HTERT RPE-1 (cell line): ENCODE data around the gene C12orf75.

Experiments
- in situ Hi-C: fragments of 300-500 bp; cut with MboI; formaldehyde crosslinking; loops from 4 replicates; pipeline ENCODE4 v1.14.3; 2020; ENCODE audit warnings: low sequenced_read_pairs

The C12orf75 gene

DNA sequence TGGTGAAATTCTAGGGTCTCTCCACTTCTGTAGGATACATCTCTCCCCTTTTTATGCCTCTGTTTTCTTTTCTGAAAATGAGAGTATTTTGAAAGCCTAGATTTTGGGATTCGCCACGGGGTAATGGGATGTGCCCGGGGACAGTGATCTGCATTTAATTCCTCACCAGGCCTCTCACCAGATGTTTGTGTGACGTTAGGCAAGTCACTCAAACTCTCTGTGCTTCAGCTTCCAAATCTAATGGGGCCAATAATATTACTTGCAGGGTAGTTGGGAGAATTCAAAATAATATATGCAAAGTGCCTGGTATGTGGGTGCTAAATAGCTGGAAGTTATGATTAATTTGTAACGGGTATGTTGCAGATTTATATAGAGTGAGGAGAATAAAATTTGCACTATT lies 78.8 kb downstream of the C12orf75 start:
- in situ Hi-C loops = no loop called here

DNA sequence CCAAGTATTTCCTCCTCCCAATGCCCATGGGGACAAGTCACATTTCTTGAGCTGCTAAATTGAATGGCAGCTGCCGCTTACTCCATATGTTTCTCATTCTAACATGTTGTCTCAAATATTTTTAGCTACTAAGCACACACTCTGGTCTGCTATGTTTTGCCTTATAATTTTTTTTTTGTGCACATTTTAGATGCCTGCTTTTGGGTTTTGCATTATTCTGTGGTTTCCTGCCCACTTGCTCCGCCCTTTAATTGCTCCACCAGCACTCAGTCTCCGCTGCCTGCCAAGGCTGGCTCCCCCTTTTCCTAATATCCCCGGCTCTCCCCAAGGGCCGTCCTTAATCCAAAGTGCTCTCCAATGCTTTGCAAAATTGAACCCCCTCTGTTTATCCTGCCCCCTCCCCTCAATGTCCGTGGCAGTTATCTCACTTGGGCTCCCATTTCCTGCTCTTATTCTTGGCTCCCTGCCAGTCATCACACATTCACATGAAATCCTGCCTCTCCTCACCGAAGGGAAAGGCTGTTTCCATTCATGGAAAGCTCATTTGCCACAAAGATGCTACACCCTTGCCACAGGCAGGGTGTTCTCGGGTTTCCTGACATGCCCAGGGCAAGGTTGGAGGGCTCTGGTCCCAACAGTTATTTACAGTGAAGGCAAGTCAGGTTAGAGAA lies 79.4 kb downstream of the C12orf75 start:
- in situ Hi-C loops = no loop called here

DNA sequence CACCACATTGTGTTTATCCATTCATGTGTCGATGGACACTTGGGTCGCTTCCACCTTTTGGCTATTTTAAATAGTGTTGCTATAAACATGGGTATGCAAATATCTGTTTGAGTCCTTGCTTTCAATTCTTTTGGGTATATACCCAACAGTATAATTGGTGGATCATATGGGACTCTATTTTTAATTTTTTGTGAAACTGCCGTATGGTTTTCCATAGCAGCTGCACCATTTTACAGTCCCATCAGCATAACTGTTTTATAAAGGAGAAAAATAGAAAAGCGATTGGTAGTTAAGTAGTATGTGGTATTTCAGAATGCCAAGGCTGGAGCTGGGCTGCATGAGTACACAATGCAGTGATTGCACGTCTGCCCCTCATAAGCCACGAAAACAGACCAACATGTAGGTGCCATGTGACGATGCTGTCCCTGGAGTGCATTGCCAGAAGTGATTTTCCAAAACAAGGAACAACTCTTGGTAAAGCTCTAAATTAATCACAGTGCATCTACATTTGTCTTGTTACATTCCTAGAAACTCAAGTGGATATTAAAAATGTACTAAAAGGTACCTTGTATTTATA lies 83.5 kb downstream of the C12orf75 start:
- in situ Hi-C loops = no loop called here

DNA sequence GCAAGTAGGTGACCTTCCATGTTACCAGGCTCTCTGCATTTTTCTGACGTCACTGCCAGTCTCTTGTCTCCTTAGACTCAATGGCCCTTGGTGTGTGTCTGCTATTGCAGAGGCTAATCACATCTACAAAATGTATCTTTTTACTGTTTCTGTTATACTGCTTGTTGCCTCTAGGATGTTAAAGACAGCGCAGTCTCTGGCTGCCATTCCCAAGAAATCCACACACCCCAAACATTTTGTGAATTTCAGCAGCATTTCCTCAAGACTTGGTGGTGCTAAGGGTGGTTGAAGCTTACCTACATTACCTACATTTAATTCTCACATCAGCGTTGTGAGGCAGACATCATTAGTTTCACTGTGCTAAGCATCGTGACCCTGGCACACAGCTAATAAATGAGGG lies 87.2 kb downstream of the C12orf75 start:
- in situ Hi-C loops = no loop called here

DNA sequence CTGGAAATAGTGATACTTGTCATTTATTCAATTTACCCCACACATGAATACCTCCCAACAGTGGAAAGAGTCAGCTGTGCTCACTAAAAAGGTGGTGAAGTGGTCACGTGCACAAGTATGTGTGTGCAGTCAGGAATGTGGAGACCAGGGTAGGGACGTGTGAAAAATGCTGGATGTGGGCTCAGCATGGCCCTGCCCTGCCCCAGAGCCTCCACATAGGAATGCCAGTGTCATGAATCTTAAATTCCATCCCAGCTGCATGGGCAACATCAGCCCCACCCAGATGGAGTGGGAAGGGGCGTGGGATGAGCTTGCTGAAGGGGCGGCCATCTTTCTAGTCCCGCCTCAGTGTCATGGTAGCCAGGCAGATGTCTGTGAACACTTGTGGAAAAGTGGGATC lies 87.7 kb downstream of the C12orf75 start:
- in situ Hi-C loops = no loop called here

DNA sequence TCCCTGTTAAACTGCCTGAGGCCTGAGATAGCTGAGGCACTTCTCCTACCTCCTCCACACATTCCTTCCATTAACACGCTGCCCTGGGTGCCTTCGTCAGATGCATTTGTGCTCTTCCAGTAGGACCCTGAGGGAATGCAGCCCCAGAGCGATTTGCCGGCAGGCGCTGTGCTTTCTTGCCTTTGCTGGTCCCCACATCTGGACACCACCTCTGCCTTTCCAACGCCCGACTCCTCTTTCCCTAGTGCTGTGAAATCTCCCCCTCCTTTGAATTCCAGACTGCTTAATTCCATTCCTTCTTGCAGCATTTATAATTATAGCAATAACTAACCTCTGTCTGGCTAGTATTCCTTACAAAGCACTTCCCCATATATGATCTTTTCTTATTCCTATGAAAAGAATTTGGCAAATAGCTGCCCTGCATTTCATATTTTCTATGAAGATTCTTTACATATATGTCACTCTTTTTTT lies 88.4 kb downstream of the C12orf75 start:
- in situ Hi-C loops = no loop called here

DNA sequence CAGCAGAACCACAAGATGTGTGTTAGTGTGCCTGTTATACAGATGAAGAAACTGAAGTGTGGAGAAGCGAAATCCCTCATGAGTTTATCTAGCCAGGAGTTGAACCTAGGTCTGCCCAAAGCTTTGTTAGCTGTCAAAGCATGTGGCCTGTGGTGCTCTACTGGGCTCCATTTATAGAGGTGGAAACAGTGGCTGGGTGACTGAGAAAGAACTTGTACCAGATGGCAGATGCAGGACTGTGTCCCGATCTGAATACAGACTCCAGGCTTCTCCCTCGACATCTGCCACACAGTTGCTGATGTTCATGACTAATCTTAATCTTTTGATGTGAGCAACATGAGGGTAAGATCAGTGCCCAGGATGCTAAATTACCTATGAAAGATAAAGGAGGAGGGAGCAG lies 89.1 kb downstream of the C12orf75 start:
- in situ Hi-C loops = no loop called here

DNA sequence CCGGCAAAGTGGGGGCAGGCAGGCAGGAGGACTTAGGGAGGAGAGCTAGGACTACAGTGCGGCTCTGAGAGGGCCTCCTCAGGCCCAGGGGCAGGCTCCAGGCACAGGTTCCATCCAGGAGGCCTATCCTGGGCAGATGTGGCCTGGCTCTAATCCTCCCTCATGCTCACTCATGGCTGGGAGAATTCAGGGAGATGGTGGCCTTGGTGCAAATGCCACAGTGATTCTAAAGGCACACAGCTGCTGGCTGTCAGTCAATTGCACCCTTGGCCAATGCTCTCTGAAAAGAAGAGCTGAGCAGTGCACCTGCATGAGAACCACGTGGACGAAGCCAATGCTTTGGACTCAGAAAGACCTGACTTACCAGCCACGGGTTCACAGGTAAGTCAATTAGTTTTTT lies 89.6 kb downstream of the C12orf75 start:
- in situ Hi-C loops = no loop called here

DNA sequence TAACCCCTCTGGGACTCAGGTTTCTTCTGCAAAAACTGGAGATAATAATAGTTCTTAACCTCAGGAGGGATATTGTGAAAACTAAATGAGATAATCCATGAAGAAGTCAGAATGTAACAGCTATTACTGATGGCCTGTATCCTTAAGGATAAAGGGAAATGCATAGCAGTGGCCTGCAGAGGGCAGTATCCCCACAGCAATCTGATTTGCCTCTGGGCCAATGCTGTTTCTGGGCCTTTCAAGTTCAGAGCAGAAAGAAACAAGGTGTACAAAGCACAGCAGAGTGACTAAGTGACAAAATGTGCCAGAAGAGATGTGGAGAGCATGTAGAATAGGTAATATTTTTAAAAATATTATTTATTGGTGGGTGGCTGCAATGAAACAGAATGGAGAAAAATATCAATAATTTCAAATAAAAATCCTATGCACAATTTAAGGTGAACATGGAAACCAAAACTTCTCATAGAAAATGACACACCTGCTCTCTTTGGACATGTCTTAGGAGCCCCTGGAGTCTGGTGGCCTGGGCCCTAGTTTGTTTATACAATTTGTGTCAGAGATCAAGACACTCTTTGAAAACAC lies 90.3 kb downstream of the C12orf75 start:
- in situ Hi-C loops = no loop called here
